CD14-positive monocyte (primary cell): Measurements from ENCODE around the gene KRTAP4-6. TPM values are rescaled to one million over a fixed set of nuclear protein-coding genes. Genes with fewer than 3 reads are reported as not detected.
"Not testable (repeated sequence)": the region's sequence is repeated elsewhere in the genome, so short reads cannot be mapped to it uniquely, and the experiment has no call there.

Experiments used
- DNase-seq, 3 donors: peaks; one replicate each; pipeline ENCODE4 v3.0.0-alpha.2; 2011 to 2022
- H2AFZ ChIP-seq: 2 replicates; pipeline ENCODE4 v1.6.0; 2012; ENCODE audit warnings: mild to moderate bottlenecking, low read depth, low read length, inconsistent platforms; ENCODE audit not compliant: insufficient read depth, poor library complexity, severe bottlenecking
- H3K27ac ChIP-seq, 2 donors: 1 replicate in 1 of 2; 2 replicates in 1 of 2; pipeline ENCODE4 v1.5.1; 2012 to 2013; ENCODE audit warnings: low read length in 2 of 2, control low read depth in 1 of 2, inconsistent platforms in 1 of 2, low read depth in 1 of 2, mild to moderate bottlenecking in 1 of 2
- H3K27me3 ChIP-seq, 2 donors: one replicate each; pipeline versions ENCODE4 v1.6.0 to v1.6.1; 2011 to 2013; ENCODE audit warnings: low read length in 2 of 2; ENCODE audit not compliant: control insufficient read depth in 2 of 2, insufficient read depth in 2 of 2
- H3K36me3 ChIP-seq, 2 donors: replicated peaks in 1 of 2; 1 replicate in 1 of 2; 2 replicates in 1 of 2; pipeline versions ENCODE4 v1.5.1 to v1.6.1; 2012 to 2013; ENCODE audit warnings: low read length in 2 of 2, control low read depth in 1 of 2, inconsistent platforms in 1 of 2, mild to moderate bottlenecking in 1 of 2; ENCODE audit not compliant: insufficient read depth in 2 of 2, control insufficient read depth in 1 of 2
- H3K4me1 ChIP-seq, 2 donors: 1 replicate in 1 of 2; 2 replicates in 1 of 2; pipeline versions ENCODE4 v1.5.1 to v1.6.1; 2012 to 2013; ENCODE audit warnings: low read length in 2 of 2, control low read depth in 1 of 2, inconsistent platforms in 1 of 2, mild to moderate bottlenecking in 1 of 2, moderate library complexity in 1 of 2; ENCODE audit not compliant: insufficient read depth in 2 of 2, control insufficient read depth in 1 of 2
- H3K4me2 ChIP-seq: replicated peaks from 2 replicates; pipeline ENCODE3; 2012; ENCODE audit warnings: low read length, moderate library complexity, mild to moderate bottlenecking; ENCODE audit not compliant: poor library complexity, severe bottlenecking; ENCODE audit errors: extremely low read depth
- H3K4me3 ChIP-seq, 3 experiments: fragments of 200-600 bp in 1 of 3; sonication (generic) in 1 of 3; replicated peaks in 1 of 3; 1 replicate in 2 of 3; 2 replicates in 1 of 3; pipeline ENCODE4 v1.5.1; 2011 to 2013; ENCODE audit warnings: low read length in 3 of 3, mild to moderate bottlenecking in 3 of 3, control low read depth in 2 of 3, low read depth in 2 of 3, inconsistent platforms in 1 of 3, moderate library complexity in 1 of 3
- H3K79me2 ChIP-seq: 2 replicates; pipeline ENCODE4 v1.6.0; 2012; ENCODE audit warnings: mild to moderate bottlenecking, control low read depth, inconsistent platforms, low read length, moderate library complexity; ENCODE audit not compliant: insufficient read depth
- H3K9ac ChIP-seq: 2 replicates; pipeline ENCODE4 v1.6.0; 2017; ENCODE audit warnings: low read length, mild to moderate bottlenecking; ENCODE audit not compliant: insufficient read depth, poor library complexity, severe bottlenecking
- H3K9me3 ChIP-seq, 2 donors: replicated peaks in 1 of 2; 1 replicate in 1 of 2; 2 replicates in 1 of 2; pipeline versions ENCODE4 v1.5.1 to v1.6.1; 2012 to 2013; ENCODE audit warnings: low read length in 2 of 2, control low read depth in 1 of 2; ENCODE audit not compliant: control insufficient read depth in 1 of 2, insufficient read depth in 1 of 2
- H4K20me1 ChIP-seq: 2 replicates; pipeline ENCODE4 v1.6.0; 2012; ENCODE audit warnings: mild to moderate bottlenecking, low read length, control low read depth, moderate library complexity; ENCODE audit not compliant: insufficient read depth
- H3K27ac Mint-ChIP-seq, 7 donors: one replicate each; pipeline ENCODE4 v1.8.0; 2020; ENCODE audit warnings: mild to moderate bottlenecking in 7 of 7, mixed read lengths in 7 of 7, moderate library complexity in 6 of 7, inconsistent platforms in 2 of 7
- H3K27me3 Mint-ChIP-seq, 3 donors: one replicate each; pipeline ENCODE4 v1.8.0; 2021 to 2022; ENCODE audit warnings: low read depth in 3 of 3, mild to moderate bottlenecking in 3 of 3, mixed read lengths in 3 of 3, moderate library complexity in 3 of 3, inconsistent platforms in 1 of 3
- H3K36me3 Mint-ChIP-seq, 2 donors: one replicate each; pipeline ENCODE4 v1.8.0; 2020; ENCODE audit warnings: mixed read lengths in 2 of 2, inconsistent platforms in 1 of 2, mild to moderate bottlenecking in 1 of 2
- H3K4me1 Mint-ChIP-seq: one replicate; pipeline ENCODE4 v1.8.0; 2020; ENCODE audit warnings: mild to moderate bottlenecking, mixed read lengths
- H3K4me3 Mint-ChIP-seq, 2 donors: one replicate each; pipeline ENCODE4 v1.8.0; 2020; ENCODE audit warnings: mild to moderate bottlenecking in 2 of 2, mixed read lengths in 2 of 2, moderate library complexity in 1 of 2
- H3K9me3 Mint-ChIP-seq, 7 donors: one replicate each; pipeline ENCODE4 v1.8.0; 2020 to 2022; ENCODE audit warnings: mixed read lengths in 7 of 7, mild to moderate bottlenecking in 6 of 7, moderate library complexity in 6 of 7, inconsistent platforms in 2 of 7
- WGBS: methylation state at CpG from one replicate; pipeline ENCODE4 v1.1.5; 2013; ENCODE audit warnings: missing lambda C conversion rate; ENCODE audit not compliant: insufficient coverage; 5-methylcytosine and 5-hydroxymethylcytosine counted together
- intact Hi-C, 2 donors: fragments of 100-400 bp; cut with micrococcal nuclease; formaldehyde crosslinking; loops; one replicate each; pipeline versions ENCODE4 v1.15.0 to v1.15.1; 2023
- polyA plus RNA-seq, 3 donors: library from polyadenylated mRNA; depleted of rRNA in 1 of 3; unstranded in 2 of 3; stranded (reverse) in 1 of 3; fragments of 300-500 nt in 2 of 3; fragments of >200 nt in 1 of 3; fragmentation: Illumina TruSeq in 2 of 3; gene quantifications; 1 replicate in 2 of 3; 2 replicates in 1 of 3; pipeline ENCODE4 v1.2.3, GENCODE V29; 2012 to 2021
- TF ChIP-seq, protein P1 (sequence below): fragments of 200-600 bp; IDR thresholded peaks from one replicate; pipeline ENCODE4 v1.8.0; 2022; ENCODE audit warnings: antibody characterized with exemption, mild to moderate bottlenecking

Gene KRTAP4-6
- polyA plus RNA-seq, 3 donors: not detected

DNA sequence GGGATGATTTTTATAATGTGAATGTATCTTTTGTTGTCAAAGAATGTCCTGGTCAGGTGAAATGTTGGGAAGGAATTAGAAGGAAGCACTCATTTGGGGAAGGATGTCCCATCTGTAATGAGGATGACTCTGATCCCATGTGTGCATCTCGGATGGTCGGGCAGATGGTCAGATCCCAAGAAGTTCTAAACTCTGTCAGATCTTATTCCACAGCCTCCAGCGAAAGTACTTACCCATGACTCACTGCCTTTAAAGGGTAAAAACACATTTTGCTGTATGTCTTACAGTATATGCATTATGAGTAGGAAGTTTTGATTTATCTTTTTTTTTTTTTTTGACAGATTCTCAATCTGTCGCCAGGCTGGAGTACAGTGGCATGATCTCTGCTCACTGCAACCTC is 21.6 kb downstream of the KRTAP4-6 start:
- Histone ChIP-seq H3K27me3 (no peaks in the 10 kb centered on the region), H2AFZ (no peak overlapping the region), H3K27ac (no peak overlapping the region), H3K9me3 (no peaks in the 10 kb centered on the region), H4K20me1 (no peaks in the 10 kb centered on the region), H3K4me3 (no peak overlapping the region), H3K9ac (no peak overlapping the region), H3K36me3 (no peaks in the 10 kb centered on the region), H3K4me2 (no peak overlapping the region), H3K79me2 (no peaks in the 10 kb centered on the region), H3K4me1 (peaks cover 14 to 21% of the 10 kb centered on the region in 2 donors)
- H3K9me3 Mint-ChIP-seq: peaks cover 0 to 8% (median 0%) of the 10 kb centered on the region in 7 donors
- peaks cover 24% of the 10 kb centered on the region for H3K4me1 Mint-ChIP-seq
- H3K27me3 Mint-ChIP-seq: peaks cover 0 to 4% (median 0%) of the 10 kb centered on the region in 3 donors
- DNase-seq: no peak
- no peaks in the 10 kb centered on the region for H3K36me3 Mint-ChIP-seq
- H3K4me3 Mint-ChIP-seq: no peak overlapping the region
- no peak overlapping the region for H3K27ac Mint-ChIP-seq
- TF ChIP-seq, protein P1, sequence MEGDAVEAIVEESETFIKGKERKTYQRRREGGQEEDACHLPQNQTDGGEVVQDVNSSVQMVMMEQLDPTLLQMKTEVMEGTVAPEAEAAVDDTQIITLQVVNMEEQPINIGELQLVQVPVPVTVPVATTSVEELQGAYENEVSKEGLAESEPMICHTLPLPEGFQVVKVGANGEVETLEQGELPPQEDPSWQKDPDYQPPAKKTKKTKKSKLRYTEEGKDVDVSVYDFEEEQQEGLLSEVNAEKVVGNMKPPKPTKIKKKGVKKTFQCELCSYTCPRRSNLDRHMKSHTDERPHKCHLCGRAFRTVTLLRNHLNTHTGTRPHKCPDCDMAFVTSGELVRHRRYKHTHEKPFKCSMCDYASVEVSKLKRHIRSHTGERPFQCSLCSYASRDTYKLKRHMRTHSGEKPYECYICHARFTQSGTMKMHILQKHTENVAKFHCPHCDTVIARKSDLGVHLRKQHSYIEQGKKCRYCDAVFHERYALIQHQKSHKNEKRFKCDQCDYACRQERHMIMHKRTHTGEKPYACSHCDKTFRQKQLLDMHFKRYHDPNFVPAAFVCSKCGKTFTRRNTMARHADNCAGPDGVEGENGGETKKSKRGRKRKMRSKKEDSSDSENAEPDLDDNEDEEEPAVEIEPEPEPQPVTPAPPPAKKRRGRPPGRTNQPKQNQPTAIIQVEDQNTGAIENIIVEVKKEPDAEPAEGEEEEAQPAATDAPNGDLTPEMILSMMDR: no peak
- intact Hi-C loops: no loop called here
- WGBS: 100% methylated on average over 1 of the region's 4 CpGs

- WGBS: 92% methylated on average over 10 of the region's 10 CpGs
- H3K27ac Mint-ChIP-seq: peak within 1 kb of the TSS in 3 of 7 donors; percentile 6 to 37 (median 13)
- H3K9ac ChIP-seq, H3K27me3 Mint-ChIP-seq, H3K4me3 ChIP-seq, H4K20me1 ChIP-seq, H3K79me2 ChIP-seq, H3K27me3 ChIP-seq, H3K9me3 Mint-ChIP-seq, H3K36me3 Mint-ChIP-seq, H3K9me3 ChIP-seq, H3K27ac ChIP-seq, H3K4me2 ChIP-seq, intact Hi-C loops, DNase-seq, H3K36me3 ChIP-seq, H3K4me3 Mint-ChIP-seq, H2AFZ ChIP-seq: not testable (repeated sequence)
- peaks cover 24% of the 10 kb centered on the region for H3K4me1 Mint-ChIP-seq
- H3K4me1 ChIP-seq: peaks cover 14 to 21% of the 10 kb centered on the region in 2 donors
Measured at GRCh38 chr17:41117846-41118386, 22.4 kb downstream of the KRTAP4-6 start, which contains the start of gene KRTAP4-11. KRTAP4-11 (minus strand) TSS chr17:41118373; CDS start chr17:41118315, 58 bp downstream.
